Pons (tissue), 1 donor: Measurements from ENCODE around the gene CYP1A2.
"Not testable (repeated sequence)": the region's sequence is repeated elsewhere in the genome, so short reads cannot be mapped to it uniquely, and the experiment has no call there.

ENCODE experiments used
- DNase-seq: peaks from one replicate; pipeline ENCODE4 v3.0.0-alpha.2; 2016; ENCODE audit warnings: low spot score

CYP1A2 gene

GRCh38 chr15:74738239-74738638 lies 10.4 kb upstream of the CYP1A2 start:
- not testable (repeated sequence) for DNase-seq

GRCh38 chr15:74742422-74742821 lies 6.2 kb upstream of the CYP1A2 start:
- DNase-seq = no peak

GRCh38 chr15:74746389-74746788 lies 2.3 kb upstream of the CYP1A2 start:
- no peak for DNase-seq

GRCh38 chr15:74749832-74750231 lies 1.2 kb downstream of the CYP1A2 start:
- no peak for DNase-seq

- DNase-seq = no peak
Measured at GRCh38 chr15:74750751-74751150, 2.1 kb downstream of the CYP1A2 start.

GRCh38 chr15:74752011-74752410 lies 3.4 kb downstream of the CYP1A2 start:
- no peak for DNase-seq

- DNase-seq = no peak
Measured at GRCh38 chr15:74752531-74752930, 3.9 kb downstream of the CYP1A2 start.

GRCh38 chr15:74754593-74755215 lies 6.1 kb downstream of the CYP1A2 start:
- DNase-seq = no peak

GRCh38 chr15:74758736-74759135 lies 10.1 kb downstream of the CYP1A2 start:
- DNase-seq = no peak

GRCh38 chr15:74762791-74763150 lies 14.1 kb downstream of the CYP1A2 start:
- DNase-seq = no peak

- no peak for DNase-seq
Measured at GRCh38 chr15:74763416-74763815, 14.8 kb downstream of the CYP1A2 start.

GRCh38 chr15:74767167-74768098 lies 18.8 kb downstream of the CYP1A2 start:
- DNase-seq = no peak

- DNase-seq = no peak
Measured at GRCh38 chr15:74768099-74768770, 19.6 kb downstream of the CYP1A2 start.

- DNase-seq = no peak
Measured at GRCh38 chr15:74768771-74769342, 20.2 kb downstream of the CYP1A2 start.

GRCh38 chr15:74769463-74770025 lies 20.9 kb downstream of the CYP1A2 start:
- DNase-seq = no peak

GRCh38 chr15:74770211-74770903 lies 21.7 kb downstream of the CYP1A2 start:
- DNase-seq = no peak

- DNase-seq = no peak
Measured at GRCh38 chr15:74773329-74773728, 24.7 kb downstream of the CYP1A2 start.

- no peak for DNase-seq
Measured at GRCh38 chr15:74773731-74774252, 25.1 kb downstream of the CYP1A2 start.

GRCh38 chr15:74775132-74775562 lies 26.5 kb downstream of the CYP1A2 start:
- DNase-seq = no peak

GRCh38 chr15:74775894-74776293 lies 27.2 kb downstream of the CYP1A2 start:
- no peak for DNase-seq
